Amniotic epithelial cell (primary cell): ENCODE results near the gene INF2.

ENCODE experiments used
- DNase-seq: peaks from one replicate; pipeline ENCODE4 v3.0.0-alpha.2; 2010; ENCODE audit warnings: low read depth

The INF2 gene

GRCh38 chr14:104702673-104703072 lies 13.3 kb downstream of the INF2 start:
- no peak for DNase-seq

GRCh38 chr14:104703269-104703668 lies 13.9 kb downstream of the INF2 start:
- no peak for DNase-seq

- no peak for DNase-seq
Measured at GRCh38 chr14:104704252-104704651, 14.8 kb downstream of the INF2 start.

GRCh38 chr14:104705340-104706047 lies 16.1 kb downstream of the INF2 start:
- no peak for DNase-seq

- DNase-seq: no peak
Measured at GRCh38 chr14:104706733-104707607, 17.6 kb downstream of the INF2 start.

- no peak for DNase-seq
Measured at GRCh38 chr14:104707608-104708595, 18.5 kb downstream of the INF2 start.

GRCh38 chr14:104708606-104709268 lies 19.3 kb downstream of the INF2 start:
- no peak for DNase-seq

- DNase-seq: no peak
Measured at GRCh38 chr14:104709387-104710039, 20.1 kb downstream of the INF2 start.

GRCh38 chr14:104710071-104710735 lies 20.8 kb downstream of the INF2 start:
- no peak for DNase-seq

GRCh38 chr14:104712881-104713734 lies 23.7 kb downstream of the INF2 start:
- DNase-seq: no peak

- DNase-seq: no peak
Measured at GRCh38 chr14:104714066-104714465, 24.6 kb downstream of the INF2 start.

- DNase-seq: no peak
Measured at GRCh38 chr14:104714681-104715080, 25.3 kb downstream of the INF2 start.

GRCh38 chr14:104715416-104715815 lies 26.0 kb downstream of the INF2 start:
- DNase-seq: no peak

GRCh38 chr14:104715871-104716270 lies 26.5 kb downstream of the INF2 start:
- no peak for DNase-seq

- no peak for DNase-seq
Measured at GRCh38 chr14:104717137-104717536, 27.7 kb downstream of the INF2 start.

GRCh38 chr14:104717646-104718045 lies 28.2 kb downstream of the INF2 start:
- DNase-seq: no peak

GRCh38 chr14:104718147-104718546 lies 28.7 kb downstream of the INF2 start:
- no peak for DNase-seq

GRCh38 chr14:104718871-104719270 lies 29.5 kb downstream of the INF2 start:
- DNase-seq: no peak

- no peak for DNase-seq
Measured at GRCh38 chr14:104719343-104719742, 29.9 kb downstream of the INF2 start.
